Stimulated activated CD4-positive, alpha-beta T cell treated with anti-CD3 and anti-CD28 coated beads, TNF-alpha, amount 100 ng/mL, for 4 hours (primary cell): ENCODE data around the gene SLC4A8.

Source experiments
- DNase-seq, 3 experiments: peaks; one replicate each; pipeline ENCODE4 v3.0.0-alpha.2; 2020; ENCODE audit warnings: low read depth in 3 of 3

SLC4A8 gene

DNA sequence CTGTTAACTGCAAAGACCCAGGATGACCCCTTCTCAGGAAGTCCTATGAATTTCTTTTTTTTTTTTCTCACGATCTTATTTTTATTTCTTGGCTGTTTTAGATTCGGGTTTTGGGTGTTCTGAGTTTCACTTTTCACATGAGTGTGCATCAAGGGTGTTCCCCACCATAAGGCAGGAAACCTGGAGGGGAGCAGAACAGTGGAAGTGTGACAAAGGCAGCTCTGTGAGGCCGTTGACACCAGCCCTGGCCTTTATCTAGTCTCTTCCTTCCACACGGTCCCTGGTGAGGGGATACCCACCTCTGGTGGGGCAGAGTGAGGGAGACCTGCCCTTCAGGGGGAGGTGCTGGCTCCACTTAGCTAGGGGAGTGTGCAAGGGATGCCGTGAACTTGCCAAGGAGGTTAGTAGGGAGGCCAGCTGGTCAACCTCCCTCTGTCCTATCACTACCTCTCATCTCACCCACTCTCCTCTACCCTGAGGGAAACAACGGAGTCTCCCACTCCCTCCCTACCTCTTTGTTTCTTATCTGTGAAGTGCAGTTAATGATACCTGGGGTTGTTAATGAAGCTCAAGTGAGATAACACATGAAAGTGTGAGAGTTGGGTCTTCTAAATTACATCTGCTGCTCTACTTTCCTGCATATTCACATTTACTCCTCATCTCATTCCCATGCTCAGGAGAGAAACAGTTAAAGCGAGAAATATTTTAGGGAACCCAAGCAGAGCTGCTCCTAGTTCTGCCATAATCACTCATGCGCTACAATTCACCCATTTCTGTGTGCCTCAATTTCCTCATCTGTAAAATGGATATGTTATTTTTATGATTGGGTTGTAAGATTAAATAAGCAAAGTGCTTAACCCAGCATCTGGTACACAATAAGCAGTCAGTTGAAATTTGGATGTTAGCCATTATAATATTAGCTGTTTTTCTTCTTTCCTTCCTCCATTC, 29.1 kb upstream of the SLC4A8 start:
- no peak for DNase-seq

DNA sequence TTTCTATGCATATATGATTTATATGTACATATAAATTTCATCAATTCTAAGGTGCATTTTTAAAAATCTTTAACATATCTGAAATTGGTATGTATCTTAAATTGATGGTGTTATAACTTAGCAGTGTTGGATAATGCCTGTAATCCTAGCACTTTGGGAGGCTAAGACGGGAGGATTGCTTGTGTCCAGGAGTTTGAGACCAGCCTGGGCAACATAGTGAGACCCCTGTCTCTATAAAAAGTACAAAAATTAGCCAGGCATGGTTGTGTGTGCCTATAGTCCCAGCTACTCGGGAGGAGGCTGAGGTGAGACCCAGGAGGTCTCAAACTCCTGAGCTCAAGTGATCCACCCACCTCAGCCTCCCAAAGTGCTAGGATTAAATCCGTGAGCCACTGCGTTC, 27.0 kb upstream of the SLC4A8 start:
- DNase-seq, result no peak

DNA sequence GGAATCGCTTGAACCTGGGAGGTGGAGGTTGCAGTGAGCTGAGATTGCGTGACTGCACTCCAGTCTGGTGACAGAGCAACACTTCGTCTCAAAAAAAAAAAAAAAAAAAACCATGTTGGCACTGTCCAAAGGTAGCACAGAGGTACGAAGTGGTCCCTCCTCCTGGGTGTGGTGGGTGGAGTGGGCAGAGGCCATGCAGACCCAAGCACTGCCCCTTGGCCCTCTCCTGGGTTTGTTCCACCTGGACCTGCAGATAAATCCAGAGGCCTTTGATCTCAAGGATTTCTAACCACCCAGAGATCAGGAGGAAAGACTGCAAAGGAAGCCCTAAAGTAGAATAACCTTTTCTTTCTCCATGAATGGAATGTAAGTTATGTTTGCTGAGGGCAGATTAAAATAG, 24.7 kb upstream of the SLC4A8 start:
- no peak for DNase-seq

DNA sequence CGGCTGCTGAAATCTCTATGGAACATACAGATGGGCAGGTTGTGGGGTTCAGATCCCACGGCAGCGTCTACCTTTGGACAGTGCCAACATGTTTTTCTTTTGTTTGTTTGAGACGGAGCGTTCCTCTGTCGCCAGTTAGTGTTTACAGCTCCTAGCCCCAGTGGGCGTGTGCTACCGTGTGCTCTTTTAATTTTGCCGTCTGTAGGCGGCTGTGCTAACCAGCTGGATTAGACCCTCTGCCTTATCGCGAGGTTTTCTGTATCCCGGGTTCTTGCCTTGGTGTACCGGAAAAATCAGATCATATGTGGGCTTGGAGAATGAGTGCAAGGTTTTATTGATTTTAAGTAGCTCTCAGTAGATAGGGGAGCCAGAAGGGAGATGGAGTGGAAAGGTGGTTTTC, 23.6 kb upstream of the SLC4A8 start:
- no peak for DNase-seq

DNA sequence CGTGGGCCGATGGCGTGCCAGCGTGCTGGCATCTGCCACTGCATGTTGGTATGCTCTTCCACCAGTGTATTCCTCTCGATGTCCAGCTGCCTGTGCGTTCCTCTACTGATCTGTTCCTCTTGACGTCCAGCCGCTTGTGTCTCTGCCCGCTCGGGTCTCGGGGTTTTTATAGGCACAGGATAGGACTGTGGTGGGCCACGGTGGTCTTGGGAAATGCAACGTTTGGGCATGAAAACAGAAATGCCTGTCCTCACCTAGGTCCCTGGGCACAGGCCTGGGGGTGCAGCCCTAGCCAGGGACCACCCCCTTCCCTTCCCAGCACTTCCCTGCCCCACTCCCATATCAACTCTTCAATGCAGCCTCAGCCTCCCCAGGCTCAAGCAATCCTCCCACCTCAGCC, 23.1 kb upstream of the SLC4A8 start:
- DNase-seq, result no peak

DNA sequence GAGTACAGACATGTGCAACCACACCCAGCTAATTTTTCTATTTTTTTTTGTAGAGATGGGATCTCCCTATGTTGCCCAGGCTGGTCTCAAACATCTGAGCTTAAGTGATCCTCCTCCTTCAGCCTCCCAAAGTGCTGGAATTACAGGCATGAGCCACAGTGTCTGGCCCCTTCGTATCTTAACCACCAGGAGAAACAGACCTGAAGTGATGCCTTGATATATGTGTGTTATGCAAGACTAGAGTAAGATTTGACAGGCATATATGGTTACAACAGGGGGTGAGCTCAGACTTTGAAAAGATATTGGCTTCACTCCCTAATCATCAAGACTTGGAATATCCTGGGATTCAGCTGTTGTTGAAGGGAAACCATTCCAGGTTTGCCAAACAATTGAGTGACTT, 22.7 kb upstream of the SLC4A8 start:
- no peak for DNase-seq

DNA sequence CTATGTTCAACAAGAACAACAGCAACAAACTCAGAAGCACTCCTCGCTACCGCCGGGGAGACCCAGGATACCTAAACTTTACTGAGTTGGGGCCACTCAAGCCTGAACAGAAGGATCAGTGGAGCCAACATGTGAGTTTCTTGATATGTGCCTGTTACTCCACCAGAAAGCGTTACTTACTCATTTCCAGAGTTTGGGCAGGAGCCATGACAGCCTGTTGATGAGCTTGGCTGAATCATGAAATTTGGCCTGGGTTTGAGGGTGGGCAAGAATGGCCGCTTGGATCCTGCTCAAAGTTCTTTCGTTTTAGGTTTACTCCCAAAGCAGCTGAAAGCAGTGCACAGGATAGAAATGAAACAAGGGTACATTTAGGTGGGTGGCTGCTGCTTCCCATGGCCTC, 21.5 kb upstream of the SLC4A8 start:
- no peak for DNase-seq

DNA sequence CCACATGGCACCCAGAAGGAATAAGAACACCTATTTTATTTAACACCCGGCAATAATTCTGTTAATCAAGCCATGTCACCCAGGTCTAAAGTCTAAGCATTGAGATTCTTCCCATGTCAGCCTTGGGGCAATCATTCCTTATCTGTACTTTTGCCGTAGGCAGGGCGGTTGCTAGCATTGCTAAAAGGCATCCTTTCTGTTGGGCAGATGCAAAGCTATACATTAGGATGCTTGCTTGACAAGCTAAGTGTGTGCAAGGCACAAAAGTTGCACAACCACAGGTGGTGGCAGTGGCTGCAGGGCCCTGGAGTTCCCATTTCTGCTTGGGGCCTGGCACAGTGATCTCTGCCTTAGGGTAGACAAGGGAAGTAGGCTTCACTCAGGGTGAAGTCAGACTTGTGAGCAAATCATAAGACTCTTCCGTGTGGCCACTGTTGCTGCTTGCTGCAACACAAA, 20.9 kb upstream of the SLC4A8 start:
- DNase-seq, result no peak

DNA sequence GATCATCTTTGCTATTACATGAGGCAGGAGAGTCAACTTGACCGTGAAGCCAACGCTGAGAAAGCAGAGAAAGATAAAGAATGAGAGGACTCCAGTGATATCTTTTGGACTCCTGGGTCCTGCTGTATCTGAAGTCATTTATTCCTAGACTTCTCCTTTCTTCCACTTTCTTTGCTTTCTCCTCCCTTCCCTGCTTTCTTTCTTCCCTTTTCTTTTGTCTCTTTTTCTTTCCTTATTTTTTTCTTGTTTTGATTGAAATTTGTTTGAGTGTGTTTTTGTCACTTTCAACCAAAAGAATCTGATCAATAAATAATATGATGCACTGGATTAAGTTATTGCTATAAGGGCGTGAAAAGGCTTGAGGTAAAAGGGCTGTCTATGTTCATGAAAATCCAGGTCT, 20.0 kb upstream of the SLC4A8 start:
- DNase-seq, result no peak

DNA sequence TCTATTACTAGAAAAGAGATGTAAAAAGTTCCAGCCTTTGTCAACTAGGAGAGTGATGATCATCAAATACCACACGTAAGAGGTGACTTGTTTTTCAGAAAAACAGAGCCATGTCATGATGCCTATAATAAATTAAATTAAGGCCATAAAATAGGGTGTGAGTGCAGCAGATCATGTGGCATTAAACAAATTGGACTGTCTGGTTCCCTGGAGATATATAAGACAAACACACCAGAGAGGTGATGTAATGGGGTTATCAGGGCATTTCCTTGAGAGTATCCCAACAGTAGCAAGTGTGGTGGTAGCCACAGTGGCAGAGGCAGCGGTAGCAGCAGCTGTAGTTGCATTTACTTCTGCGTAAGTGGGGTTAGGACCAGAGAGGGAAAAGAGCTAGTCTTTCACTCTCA, 18.8 kb upstream of the SLC4A8 start:
- no peak for DNase-seq

DNA sequence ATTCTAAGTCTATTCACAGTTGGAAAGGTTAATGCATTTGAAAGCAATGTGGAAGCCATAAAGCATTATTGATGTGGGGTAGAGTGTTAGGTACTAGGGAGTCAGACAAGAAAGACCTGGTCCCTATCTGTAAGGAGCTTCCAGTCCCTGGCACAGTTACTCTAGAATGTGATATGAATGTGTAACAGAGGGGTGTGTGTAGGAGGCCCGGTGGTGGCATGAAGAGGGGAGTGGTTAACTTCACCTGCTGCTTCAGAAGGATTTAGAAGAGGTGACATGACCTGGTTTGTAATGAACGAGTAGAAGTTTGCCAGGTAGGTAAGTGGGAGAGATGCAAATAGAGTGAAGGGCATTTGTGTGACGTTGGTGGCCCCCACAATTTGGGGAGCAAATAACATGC, 18.3 kb upstream of the SLC4A8 start:
- no peak for DNase-seq

DNA sequence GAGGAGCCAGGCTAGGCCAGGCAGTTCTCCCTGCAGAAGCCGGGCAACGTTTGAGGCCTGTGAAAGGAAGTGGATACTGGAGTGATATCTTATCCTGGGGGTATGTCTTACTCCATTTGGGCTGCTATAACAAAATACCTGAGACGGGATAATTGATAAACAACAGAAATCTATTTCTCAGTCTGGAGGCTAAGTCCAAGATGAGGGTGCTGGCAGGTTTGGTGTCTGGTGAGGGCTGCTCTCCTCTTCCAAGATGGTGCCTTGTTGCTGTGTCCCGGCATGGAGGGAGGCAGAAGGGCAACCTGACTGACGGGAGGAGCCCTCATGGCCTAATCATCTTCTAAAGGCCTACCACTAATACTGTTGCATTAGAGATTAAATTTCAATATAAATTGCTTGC, 17.8 kb upstream of the SLC4A8 start:
- no peak for DNase-seq

DNA sequence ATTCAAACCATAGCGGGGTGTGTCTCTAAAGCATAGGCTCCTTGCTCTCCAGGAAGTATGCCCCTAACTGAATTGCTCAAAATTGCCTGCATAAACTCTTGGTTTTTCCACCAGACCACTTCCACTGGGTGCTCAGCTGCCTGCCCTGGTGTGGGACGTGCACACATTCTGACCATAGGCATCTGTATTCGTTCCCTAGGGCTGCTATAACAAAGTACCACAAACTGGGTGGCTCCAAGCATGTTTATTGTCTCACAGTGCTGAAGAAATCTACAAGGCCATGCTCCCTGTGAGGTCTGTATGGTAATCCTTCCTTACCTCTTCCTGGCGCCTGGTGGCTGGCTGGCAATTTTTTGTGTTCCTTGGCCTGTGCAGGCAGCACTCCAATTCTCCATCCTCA, 17.0 kb upstream of the SLC4A8 start:
- DNase-seq, result no peak

DNA sequence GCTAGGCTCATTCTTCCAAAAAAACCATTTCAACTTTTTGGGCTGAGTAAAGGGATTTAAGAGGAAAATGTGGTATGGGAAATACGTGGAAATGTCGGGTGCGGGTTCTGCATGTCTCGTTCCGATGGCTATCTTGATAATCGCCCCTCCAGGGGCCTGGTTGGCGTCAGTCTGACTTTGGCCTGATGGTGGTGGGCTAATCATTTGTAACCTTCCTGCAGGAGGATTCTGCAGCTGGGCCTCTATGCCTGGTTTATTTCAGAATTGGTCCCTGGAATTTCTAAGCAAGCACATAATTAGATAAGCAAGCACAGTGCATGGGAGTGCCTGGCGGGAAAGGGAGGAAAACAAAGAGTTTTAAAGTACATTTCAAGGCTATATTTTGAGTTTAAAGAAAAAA, 14.8 kb upstream of the SLC4A8 start:
- no peak for DNase-seq

DNA sequence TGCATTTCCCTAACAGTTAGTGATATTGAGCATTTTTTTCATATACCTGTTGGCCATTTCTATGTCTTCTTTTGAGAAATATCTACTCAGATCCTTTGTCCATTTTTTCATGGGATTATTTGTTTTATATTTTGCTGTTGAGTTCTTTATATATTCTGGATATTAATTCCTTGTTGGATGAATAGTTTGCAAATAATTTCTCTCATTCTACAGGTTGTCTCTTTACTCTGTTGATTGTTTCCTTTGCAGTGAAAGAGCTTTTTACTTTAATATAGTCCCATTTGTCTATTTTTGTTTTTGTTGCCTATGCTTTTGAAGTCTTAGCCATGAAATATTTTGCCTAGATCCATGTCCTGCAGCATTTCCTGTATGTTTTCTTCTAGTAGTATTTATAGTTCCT, 11.5 kb upstream of the SLC4A8 start:
- no peak for DNase-seq

DNA sequence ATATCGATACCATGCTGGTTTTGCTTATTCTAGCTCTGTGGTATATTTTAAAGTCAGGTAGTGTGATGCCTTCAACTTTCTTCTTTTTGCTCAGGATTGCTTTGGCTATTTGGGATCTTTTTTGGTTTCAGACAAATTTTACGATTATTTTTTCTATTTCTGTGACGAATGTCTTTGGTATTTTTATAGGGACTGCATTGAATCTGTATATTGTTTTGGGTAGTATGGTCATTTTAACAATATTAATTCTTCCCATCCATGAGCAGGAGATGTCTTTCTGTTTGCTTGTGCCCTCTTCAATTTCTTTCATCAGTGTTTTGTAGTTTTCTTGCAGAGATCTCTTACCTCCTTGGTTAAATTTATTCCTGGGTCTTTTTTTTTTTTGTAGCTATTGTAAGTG, 10.8 kb upstream of the SLC4A8 start:
- no peak for DNase-seq

DNA sequence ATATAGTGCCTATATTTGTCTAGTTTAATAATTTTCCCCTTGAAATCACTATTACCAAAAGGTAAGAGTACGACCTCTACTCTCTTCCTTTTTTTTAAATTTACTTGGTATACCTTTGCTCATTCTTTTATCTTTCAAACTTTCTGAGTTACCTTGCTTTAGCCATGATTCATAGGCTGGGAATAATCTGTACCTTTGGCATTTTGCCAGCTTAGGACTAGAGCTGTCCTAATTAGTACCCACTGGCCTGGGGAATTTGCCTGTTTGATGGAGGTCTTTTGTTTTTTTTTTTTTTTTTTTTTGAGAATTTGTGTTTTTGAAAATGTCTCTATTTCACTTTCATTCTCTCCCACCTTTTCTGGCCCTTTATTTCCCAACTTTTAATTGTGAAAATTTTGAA, 8.7 kb upstream of the SLC4A8 start:
- no peak for DNase-seq

DNA sequence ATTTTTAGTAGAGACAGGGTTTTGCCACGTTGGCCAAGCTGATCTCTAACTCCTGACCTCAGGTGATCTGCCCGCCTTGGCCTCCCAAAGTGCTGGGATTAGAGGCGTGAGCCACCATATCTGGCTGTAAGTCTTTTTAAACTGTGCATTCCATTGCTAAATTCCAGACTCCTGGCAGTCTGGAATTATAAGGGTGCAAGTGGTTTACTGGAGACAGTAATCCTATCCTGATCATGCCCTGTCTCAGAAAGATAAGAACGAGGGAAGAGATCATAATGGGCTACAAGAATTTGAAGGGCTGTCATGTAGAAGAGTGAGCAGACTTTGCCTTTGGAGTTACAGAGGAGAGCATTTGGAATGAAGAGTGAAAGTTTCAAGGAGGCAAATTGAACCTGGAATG, 6.8 kb upstream of the SLC4A8 start:
- DNase-seq, result no peak

DNA sequence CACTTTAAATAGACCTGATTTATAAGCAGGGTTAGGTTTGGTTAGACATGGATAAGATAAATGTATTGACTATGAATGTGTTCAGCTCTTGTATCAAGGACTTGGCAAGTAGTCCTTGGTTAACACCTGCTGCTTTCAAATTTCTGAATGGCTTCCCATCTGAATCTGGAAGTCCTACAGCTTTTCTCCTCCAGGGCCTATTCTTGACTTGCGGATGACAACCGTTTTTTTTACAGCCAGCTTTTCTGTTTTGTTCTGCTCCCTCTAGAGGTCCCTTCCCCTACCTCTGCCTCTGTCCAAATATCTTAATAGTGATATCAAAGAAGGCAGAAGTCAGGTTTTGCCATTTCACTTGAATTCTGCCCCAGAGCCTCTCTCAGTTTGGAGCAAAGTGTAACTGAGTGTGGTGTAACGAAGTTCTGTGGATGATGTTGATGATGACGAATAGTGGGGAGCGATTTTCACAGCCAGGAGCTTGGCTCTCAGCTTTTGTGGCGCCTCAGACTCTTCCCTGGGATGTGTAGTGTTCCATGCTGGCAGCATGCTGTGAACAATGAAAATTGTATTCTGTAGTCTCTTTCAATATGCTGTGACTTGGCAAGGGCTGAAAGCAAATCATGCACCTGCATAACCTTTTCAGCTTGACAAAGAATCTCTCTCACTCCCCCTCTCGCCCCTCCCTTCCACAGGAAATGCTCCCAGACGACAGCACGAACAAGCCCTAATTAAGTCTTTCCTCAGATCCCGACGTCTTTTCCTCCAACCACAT, 5.0 kb upstream of the SLC4A8 start:
- DNase-seq, result no peak

DNA sequence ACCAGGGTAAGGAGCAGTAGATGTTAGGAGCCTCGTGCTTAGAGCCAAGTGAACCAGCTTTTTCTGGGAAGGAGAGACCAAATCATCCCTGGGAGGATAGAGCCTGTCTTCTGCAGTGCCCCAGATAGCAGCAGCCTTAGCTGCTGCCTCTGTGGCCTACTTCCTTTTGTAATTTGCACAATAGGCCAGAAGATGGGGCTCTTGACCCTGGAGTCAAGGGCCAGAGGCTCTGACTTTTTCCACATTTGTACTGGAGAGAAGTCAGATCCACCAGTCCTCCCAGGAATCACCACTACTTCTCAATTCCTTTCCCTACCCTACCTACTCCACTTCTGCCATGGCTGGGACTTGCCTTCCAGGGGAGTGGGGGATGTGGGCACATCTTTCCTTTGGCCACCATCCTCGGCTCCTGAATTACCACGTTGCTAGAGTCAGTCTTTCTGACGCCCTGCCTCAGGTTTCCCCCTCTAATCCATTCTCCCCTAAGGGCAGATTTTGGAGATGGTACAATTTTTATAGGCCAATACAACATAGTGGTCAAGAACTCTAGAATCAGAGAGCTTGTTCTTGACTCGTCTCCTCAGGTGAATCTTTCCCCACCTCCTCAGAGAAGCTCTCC, 3.3 kb upstream of the SLC4A8 start:
- DNase-seq, result peak in 1 of 3 experiments; percentile 5

DNA sequence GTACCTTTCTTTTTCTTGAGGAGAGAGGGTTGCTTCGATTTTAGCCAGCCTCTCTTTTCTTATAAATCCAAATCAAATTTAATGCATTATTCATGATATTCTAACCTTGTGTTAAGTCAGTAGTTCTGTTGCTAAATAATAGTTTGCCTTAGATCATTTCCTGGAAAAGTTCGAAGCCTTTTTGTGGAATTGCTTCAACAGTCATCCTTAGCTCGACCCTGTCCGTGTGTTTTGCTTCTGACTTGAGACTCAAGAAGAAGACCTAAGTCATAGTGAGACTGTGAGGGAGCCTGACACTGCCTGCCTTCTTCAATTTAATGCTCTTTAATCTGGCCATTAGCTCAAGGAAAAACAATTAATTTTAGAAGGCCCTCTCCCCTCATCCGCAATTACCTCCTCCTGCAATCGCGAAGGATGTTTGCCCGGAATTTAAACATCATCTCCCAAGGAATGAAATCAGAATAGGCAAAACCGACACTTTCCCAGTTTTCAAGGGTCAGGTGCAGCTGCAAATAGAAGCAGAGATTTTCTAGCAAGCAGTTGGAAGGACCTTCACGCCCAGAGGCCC, 453 bp upstream of the SLC4A8 start:
- no peak for DNase-seq

DNA sequence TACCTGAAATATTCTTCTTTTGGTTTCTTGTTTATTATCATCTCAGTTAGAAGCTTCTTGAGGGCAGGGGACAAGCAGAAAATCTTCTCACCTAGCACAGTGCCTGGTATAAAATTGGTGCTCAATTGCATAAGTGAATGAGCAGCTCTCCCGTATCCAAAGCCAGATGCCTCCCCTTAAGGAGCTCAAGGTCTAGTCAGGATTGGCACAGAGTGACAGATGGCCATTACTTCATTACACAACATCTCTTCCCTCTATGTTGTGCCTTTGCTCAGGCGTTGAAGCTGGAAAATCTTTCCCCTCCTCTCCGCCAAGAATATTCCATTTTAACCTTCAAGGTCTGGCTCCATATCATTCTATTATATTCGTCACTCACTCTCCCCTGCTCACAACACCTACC, 3.6 kb downstream of the SLC4A8 start:
- no peak for DNase-seq
